ENCODE data around the gene PSMG4. TPM values are rescaled to one million over a fixed set of nuclear protein-coding genes. Genes with fewer than 3 reads are reported as not detected.

Gene PSMG4
- total and polyA plus RNA-seq, 10 of the 15 experiments (the other 5 are each of a cell fraction or from before 2014, with no cell fraction given), result 7.1 to 62.6 (median 29.8) TPM

GRCh38 chr6:3266170-3266569 is 7.4 kb downstream of the PSMG4 start:
- Histone ChIP-seq H3K9me3 (replicated peaks; ENCODE audit: control insufficient read depth, insufficient read depth, low read length) (no peaks in the 10 kb centered on the region), H4K20me1 (ENCODE audit: control insufficient read depth, insufficient read depth) (no peaks in the 10 kb centered on the region), H3K79me2 (ENCODE audit: control insufficient read depth, insufficient read depth, low read length) (peaks cover 28% of the 10 kb centered on the region), H2AFZ (ENCODE audit: control insufficient read depth, low read depth, low read length) (no peak overlapping the region), H3K27me3 (replicated peaks in 1 of 2; ENCODE audit: control insufficient read depth in 2 of 2, insufficient read depth in 2 of 2, low read length in 1 of 2) (no peaks in the 10 kb centered on the region), H3K4me3 (no peak overlapping the region), H3K36me3 (ENCODE audit: control insufficient read depth in 2 of 2, insufficient read depth in 2 of 2, low read length in 1 of 2) (peaks cover 17 to 27% of the 10 kb centered on the region in 2 experiments), H3K9ac (ENCODE audit: control insufficient read depth, insufficient read depth, low read length) (no peak overlapping the region), H3K27ac (ENCODE audit: control insufficient read depth, insufficient read depth) (no peak overlapping the region), H3K4me1 (ENCODE audit: control insufficient read depth, insufficient read depth, low read length) (no peaks in the 10 kb centered on the region), H3K4me2 (ENCODE audit: control insufficient read depth, insufficient read depth) (no peak overlapping the region)
- DNase-seq (ENCODE audit: low read depth, low spot score) (no peak), FAIRE-seq (no peak), ATAC-seq (no peak)
- ChIA-PET CTCF (no interaction called here), POLR2A (interaction anchor here (0.6 to 0.7 kb wide), 2 partner anchors 149 to 478 kb away, joined by 3 read pairs; no protein-coding TSS in a partner anchor), RAD21 (ENCODE audit: unreplicated experiment) (interaction anchor here (1.2 kb wide), 1 partner anchor 11 kb away, joined by 3 read pairs; no protein-coding TSS in a partner anchor), SMC1A (ENCODE audit: uncharacterized antibody, unreplicated experiment) (interaction anchor here (0.9 kb wide), 1 partner anchor 350 kb away, joined by 3 read pairs; no protein-coding TSS in a partner anchor)
- intact Hi-C loops (cut with micrococcal nuclease; ENCODE audit: unreplicated experiment) (no loop called here), in situ Hi-C loops (cut with MboI) (no loop called here)
- WGBS (ENCODE audit: insufficient coverage, insufficient replicate concordance, low lambda C conversion rate, missing lambda C conversion rate), result 70% methylated on average over 8 of the region's 9 CpGs
- no TSS peak for BruUV-seq (replicated peaks)
- TF ChIP-seq, protein P1, sequence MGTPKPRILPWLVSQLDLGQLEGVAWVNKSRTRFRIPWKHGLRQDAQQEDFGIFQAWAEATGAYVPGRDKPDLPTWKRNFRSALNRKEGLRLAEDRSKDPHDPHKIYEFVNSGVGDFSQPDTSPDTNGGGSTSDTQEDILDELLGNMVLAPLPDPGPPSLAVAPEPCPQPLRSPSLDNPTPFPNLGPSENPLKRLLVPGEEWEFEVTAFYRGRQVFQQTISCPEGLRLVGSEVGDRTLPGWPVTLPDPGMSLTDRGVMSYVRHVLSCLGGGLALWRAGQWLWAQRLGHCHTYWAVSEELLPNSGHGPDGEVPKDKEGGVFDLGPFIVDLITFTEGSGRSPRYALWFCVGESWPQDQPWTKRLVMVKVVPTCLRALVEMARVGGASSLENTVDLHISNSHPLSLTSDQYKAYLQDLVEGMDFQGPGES (IDR thresholded peaks at IDR 0.05), result no peak
- TF ChIP-seq BCL11A (IDR thresholded peaks at IDR 0.05; ENCODE audit: low read depth, low read length) (no peak), EP300 (IDR thresholded peaks at IDR 0.05; ENCODE audit: borderline replicate concordance in 1 of 2, control insufficient read depth in 1 of 2, low read depth in 2 of 2, low read length in 2 of 2) (no peak), CBX5 (IDR thresholded peaks at IDR 0.05; ENCODE audit: low read depth) (no peak), BCL3 (IDR thresholded peaks at IDR 0.05; ENCODE audit: borderline replicate concordance, insufficient read depth, low read depth, low read length, poor library complexity, severe bottlenecking) (no peak), SMAD5 (IDR thresholded peaks at IDR 0.05; ENCODE audit: low read depth) (no peak), POU2F2 (IDR thresholded peaks at IDR 0.05; ENCODE audit: borderline replicate concordance, low read depth, low read length) (no peak), BCLAF1 (IDR thresholded peaks at IDR 0.05) (no peak), NRF1 (conservative IDR thresholded peaks at IDR 0.05; ENCODE audit: low read depth, low read length) (no peak), NR2C1 (IDR thresholded peaks at IDR 0.05) (no peak), ESRRA (IDR thresholded peaks at IDR 0.05; ENCODE audit: low read length) (no peak), BACH1 (IDR thresholded peaks at IDR 0.05; ENCODE audit: borderline replicate concordance) (no peak), MYB (IDR thresholded peaks at IDR 0.05; ENCODE audit: borderline replicate concordance, low read depth, low read length) (no peak), NFXL1 (IDR thresholded peaks at IDR 0.05; ENCODE audit: borderline replicate concordance) (no peak), CREB1 (IDR thresholded peaks at IDR 0.05; ENCODE audit: low read depth) (no peak), ZSCAN29 (IDR thresholded peaks at IDR 0.05) (no peak)
- TF ChIP-seq, protein P2, sequence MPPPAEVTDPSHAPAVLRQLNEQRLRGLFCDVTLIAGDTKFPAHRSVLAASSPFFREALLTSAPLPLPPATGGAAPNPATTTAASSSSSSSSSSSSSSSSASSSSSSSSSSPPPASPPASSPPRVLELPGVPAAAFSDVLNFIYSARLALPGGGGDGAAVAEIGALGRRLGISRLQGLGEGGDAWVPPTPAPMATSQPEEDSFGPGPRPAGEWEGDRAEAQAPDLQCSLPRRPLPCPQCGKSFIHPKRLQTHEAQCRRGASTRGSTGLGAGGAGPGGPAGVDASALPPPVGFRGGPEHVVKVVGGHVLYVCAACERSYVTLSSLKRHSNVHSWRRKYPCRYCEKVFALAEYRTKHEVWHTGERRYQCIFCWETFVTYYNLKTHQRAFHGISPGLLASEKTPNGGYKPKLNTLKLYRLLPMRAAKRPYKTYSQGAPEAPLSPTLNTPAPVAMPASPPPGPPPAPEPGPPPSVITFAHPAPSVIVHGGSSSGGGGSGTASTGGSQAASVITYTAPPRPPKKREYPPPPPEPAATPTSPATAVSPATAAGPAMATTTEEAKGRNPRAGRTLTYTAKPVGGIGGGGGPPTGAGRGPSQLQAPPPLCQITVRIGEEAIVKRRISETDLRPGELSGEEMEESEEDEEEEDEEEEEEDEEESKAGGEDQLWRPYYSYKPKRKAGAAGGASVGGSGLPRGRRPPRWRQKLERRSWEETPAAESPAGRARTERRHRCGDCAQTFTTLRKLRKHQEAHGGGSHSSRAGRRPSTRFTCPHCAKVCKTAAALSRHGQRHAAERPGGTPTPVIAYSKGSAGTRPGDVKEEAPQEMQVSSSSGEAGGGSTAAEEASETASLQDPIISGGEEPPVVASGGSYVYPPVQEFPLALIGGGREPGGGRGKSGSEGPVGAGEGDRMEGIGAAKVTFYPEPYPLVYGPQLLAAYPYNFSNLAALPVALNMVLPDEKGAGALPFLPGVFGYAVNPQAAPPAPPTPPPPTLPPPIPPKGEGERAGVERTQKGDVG (CRISPR knock-in tag; IDR thresholded peaks at IDR 0.05), result no peak

Data from GM12878 (cell line).